ENCODE data around the gene CHN2.

CHN2 gene

DNA sequence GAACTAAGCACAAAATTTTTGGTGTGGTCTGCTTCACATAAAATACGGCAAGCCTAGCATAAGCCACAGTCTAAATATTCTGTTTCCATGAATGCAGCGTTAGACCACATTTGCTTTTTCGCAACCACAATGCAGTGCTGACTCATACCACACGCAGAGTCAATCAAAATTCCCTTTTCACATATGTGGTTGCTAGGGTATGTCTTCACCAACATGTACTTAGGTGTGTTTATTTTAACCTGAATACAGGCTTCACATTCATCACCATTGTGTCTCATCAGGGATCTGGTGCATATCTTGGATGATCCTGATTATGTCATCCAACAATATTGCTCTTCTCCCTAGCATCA, 90.8 kb downstream of the CHN2 start:
- DNase-seq (ENCODE audit: low spot score), result no peak

DNA sequence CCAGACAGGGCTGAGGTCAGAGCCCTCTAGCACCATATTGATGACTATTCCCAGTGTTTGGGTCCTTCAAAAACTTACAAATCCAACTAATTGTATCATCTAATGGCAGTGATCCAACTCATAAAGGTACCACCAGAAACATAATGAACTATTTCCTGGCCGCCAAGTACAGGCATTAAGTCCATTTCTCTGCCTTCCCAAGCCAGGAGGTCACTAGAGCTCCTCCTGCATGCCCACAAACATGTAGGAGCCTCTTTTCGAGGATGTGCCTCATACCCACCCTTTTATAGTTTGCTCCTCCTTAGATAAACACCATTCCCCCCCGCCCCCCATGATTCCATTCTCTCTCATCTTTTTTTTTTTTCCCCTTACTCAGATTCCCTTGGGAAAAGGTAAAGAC, 91.3 kb downstream of the CHN2 start:
- DNase-seq (ENCODE audit: low spot score), result no peak

DNA sequence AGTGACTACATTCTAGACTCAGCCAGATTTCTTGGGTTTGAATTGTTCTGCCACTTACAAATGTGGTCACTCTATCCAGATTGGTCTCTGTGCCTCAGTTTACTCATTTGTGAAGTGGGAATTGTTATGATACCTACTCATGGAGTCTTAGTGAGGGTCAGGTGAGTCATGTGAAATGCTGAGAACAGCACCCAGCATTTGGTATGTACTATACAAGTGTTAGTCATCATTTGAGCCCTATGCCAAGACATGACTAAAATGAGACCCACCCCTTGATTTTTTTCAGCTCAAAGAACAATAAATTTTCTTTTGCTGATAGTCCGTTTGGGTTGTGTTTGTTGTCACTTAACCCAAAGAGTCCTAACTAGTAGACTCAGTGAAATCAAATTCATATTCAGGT, 92.8 kb downstream of the CHN2 start:
- no peak for DNase-seq (ENCODE audit: low spot score)

DNA sequence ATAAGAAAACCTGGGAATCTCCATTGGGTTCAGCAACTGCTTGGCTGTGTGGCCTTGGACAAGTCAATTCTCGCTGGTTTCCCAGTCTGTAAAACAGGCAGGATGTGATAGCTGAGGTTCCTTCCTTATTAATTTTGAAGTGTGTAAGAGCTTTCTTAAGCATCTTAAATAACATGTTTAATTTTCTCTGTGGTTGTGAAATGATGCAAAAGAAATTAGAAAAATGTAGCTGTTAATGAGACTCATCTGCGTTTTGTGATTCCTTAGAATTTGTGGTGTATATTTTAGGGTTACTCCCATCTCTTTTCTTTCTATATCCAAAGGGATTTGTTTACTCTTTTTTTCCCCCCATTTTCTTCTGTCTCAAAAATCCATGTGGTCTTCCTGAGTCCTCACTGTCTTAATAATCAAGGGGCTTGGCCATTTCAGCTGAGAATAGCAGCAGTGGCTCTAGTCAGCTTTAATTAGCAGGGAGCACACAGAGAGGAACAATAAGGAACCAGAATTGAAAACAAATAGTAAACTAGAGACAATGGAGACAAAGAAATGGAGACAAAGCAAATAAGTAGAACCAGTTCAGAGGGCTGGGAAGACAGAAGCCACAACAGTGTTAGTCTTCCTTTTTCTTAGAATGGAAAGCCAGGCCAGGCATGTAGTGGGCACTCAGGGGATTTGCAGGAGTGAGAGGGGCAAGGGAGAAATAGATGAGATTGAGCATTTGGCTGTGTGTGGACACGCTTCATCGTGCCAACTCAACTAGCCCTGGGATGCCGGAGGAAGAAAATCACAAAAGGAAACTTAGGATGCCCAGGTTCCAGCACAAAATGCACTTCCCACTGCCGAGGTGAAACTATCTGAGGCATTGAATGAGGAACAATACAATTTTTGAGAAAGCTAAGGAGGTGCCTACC, 93.9 kb downstream of the CHN2 start:
- no peak for DNase-seq (ENCODE audit: low spot score)

DNA sequence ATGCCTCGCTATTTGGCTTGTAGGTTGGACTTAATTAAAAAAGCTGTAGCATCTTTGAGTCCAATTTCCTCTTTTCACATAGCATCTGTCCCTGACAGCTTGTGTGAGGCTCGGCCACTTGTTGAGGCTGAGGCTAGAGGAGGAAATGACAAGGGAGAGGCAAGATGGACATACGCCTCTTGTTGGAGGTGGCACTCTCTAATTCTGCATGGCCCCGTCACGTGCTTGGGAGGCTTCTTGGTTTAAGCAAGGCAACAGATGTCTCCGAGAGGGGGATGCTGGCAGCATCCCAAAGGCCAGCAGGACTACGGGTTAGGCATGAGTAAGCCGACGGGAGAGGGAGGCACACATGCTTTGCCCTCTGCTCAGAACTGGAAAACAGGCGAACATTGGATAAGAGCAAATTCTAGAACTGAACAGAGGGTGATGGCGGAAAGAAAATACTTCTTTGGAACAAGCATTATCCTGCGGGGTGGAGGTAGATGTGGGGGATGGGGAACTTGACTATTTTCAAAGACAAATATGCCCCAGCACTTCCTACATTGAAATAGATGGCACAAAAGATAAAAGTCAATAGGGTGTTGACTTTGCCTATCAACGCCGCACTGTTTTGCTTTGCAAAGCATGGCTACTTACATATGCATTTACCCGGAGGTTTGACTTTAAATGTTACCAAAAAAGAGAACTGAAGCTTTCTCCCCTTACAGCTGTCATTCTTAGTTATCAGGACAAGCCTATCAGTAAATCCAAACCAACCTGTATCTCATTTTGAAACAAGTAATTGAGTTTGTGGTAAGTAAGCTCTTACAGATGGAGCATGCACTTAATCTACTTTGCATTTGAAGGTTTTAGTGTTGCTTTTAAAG, 94.8 kb downstream of the CHN2 start:
- peak; percentile 75 for DNase-seq (ENCODE audit: low spot score)

DNA sequence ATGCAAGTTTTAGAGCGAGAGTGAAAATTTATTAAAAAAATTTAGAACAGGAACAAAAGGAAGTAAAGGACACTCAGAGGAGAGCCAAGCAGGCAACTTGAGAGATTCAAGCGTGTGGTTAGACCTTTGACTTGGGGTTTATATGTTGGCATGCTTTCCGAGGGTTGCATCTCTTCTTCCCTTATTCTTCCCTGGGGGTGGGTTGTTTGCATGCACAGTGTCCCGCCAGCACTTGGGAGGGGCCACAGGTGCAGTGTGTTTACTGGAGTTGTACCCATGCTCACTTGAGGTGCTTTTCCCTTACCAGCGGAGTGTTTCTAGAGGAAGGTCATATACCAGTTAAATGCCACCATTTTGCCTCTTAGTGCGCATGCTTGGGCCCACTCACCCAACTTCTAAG, 96.3 kb downstream of the CHN2 start:
- DNase-seq (ENCODE audit: low spot score), result no peak

DNA sequence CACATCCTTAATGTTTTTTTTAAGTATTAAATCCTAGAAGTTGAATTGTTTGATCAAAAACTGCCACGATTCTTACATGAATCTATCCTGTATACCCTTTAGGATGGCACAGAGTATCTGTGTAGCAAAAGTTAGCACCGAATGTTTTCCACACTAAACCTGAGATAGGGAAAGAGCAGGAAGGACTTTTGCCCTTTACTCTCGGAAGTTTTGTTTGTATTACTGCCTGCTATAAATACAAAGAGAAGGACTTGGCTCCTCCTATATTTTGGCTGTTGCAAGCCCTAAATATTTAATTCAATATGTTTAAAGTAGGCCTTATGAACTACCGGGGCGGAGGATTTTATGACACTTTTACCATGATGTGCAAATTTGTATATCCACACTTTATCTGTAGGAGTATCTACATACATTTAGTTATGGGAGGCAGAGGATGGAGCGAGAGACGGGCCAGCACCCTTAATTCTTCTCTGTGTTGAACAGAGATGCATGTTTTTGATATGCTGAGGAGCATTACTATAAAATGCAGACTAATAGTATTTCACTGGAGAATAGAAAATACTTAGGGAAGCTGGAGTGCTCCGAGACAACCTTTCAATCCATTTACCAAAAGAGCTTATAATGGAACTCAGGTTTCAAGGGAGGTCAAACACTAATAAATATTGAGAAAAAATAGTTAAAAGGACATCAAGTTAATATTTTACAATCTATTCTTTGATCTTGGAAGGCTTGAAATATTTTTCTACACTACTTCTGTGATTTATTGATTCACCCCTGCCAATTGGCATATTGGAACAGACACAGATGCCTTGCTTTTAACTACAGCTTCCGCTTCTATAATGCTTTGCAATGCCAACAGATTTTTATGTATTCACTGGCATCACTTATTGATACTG, 97.4 kb downstream of the CHN2 start:
- no peak for DNase-seq (ENCODE audit: low spot score)

DNA sequence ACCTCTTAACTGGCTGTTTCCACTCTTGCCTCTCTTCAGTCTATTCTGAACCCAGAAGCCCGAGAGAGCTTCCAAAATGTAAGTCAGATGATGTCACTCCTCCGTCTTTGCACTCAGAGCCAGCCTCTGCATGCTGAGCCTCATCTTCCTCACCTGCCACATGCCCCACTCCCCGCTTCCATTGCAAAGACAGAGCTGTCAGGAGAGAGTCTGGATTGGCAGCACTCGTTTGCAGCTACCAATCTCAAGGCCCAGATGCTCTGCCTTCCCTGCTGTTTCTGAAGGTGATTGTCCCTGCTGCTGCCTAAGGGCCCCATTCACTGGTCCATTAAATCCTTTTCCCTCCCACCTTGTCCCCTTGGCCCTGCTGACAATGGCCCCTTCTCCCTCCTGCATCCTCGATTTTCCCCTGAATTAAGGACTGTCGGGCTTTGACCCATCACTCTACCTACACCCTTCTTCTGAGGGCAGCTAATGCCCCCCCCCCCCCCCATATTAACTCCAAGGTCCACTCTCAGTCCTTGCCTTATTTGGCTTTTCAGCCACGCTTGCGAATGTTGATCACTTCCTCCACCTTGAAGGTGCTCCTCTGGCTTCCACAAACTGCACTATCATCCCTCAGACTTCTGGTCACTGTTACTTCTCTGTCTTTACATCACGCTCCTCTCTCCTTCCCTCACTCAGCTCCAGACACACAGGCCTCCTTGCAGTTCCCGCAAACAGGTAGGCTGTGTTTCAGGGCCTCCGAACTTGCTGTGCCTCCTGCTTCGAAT, 98.5 kb downstream of the CHN2 start:
- no peak for DNase-seq (ENCODE audit: low spot score)

DNA sequence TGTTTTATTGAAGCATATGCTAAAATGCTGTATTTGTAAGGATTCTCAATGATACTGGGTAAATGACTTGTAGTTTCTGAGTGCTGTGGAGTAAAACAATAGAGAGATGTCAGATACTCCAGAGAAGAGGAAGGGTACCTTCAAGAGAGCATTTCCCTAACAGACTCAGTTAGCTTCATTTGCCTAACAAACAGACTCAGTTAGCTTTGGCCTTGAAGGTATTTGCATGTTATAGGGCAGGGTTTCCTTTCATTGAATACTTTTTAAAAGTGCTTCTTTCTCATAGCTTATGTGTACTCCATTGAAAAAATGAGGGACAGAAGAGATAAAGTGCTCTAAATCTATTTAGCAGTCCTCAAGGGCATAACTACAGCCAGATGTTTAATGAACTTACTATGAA, 101.8 kb downstream of the CHN2 start:
- DNase-seq (ENCODE audit: low spot score), result no peak

DNA sequence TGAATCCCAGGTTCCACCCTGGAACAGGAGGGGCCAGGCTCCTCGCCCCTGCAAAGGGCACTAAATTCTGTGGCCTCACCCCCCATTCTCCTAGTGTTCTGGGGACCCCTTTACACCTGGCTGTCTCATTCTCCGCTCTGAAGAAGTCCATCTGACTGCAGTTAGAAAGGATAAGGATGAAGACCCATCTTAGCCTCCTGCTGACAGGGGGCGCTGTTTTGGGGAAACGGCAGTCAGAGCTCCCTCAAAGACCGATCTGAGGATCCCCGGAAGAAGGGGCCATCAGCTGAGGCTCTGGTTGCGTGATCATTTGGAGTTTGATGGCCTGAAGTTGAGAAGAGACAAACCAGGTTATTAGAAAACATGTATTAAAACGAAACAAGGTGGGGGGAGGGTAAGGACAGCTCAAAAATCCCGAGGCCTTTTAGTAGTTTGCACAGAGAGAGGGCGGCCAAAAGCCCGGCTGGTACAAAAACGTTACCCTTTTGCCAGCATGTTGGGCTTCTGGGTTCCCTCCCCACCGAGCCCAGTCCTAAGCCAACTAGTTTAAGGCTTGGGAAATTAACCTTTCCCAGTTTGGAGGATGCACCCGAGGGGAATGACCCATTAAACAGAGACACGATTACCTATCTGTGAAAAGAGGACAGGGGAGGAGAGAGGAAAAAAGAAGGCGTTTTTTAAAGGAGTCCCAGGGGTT, 102.8 kb downstream of the CHN2 start:
- DNase-seq (ENCODE audit: low spot score), result no peak

DNA sequence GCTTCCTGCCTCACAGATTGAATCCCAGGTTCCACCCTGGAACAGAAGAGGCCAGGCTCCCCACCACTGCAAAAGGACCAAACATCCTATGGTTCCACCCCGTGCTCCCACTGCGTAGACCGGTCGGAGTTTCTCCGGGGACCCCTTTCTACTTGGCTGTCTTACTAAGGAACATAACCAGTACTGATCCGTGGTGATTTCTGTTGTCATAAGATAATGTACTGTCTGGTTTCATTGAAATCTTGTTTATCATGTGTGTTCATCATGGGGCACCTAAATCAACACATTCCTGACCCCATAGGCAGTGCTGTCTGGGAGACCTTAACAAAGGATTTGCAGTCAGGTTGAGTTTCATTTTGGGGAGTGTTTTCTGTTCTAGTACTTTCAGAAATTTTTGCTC, 104.5 kb downstream of the CHN2 start:
- no peak for DNase-seq (ENCODE audit: low spot score)

DNA sequence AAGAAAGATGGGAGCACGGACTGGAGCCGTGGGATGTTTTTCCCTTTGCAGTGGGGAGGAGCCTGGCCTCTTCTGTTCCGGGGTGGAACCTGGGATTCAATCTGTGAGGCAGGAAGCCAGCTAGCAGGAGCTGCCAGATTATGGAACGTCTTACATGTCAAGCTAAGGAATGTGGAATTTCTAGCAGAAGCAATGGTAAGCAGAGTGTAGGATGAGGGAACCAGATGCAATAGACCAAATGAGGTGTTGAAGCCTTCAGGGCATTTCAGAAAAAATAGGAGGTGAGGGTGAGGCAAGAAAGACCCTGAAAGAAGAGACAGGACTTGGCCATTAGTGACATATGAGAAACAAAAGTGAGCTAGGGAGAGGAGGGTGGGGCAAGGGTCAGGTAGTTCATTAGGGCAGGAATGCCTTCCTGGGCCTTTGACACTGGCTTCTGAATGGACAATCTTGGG, 105.5 kb downstream of the CHN2 start:
- no peak for DNase-seq (ENCODE audit: low spot score)

DNA sequence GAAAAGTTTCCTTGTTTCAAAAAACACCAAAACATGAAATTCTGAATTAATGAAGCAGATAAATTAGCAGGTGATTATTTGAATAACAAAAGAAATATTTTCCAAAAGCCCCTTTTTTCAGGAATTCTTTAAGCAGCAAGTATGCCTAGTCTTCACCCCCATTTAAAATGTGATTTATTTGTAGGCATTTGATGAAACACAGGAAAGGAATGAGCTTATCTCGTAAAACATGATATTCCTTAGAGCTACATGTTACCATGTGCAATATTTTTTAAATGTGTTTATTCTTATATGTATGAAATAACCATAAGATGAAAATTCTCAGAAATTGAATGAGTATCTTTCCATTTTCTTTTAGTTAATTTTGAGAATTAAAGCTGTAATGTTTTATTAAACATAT, 106.1 kb downstream of the CHN2 start:
- no peak for DNase-seq (ENCODE audit: low spot score)

DNA sequence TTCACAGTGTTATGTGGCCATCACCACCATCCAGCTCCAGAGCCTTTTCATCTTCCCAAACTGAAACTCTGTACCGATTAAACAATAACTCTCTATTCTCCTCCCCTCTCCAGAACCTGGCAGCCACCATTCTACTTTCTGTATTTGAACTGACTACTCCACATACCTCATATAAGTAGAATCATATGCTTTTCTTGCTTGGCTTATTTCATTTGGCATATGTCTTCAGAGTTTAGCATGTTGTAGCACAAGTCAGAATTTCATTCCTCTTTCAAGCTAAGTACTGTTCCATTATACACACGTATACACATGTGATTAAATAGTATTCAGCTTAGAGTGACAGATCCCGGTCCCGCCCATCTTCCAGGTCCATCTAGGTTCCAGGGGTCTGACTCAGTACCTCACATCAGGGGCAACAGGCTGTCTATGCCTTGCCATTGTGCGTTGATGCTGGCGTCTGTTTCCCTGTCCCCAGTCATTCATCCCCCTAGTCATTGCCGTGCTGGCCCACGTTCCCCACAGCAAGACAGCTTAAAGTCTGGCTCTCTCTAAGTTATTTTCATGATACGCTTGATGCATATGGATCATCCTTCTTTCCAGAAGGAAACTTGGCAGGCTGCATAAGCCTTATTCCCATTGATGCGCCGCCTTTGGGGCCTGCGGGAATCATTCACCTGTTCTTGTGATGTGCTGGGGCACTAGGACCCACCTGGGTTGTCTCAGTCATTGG, 108.3 kb downstream of the CHN2 start:
- no peak for DNase-seq (ENCODE audit: low spot score)

DNA sequence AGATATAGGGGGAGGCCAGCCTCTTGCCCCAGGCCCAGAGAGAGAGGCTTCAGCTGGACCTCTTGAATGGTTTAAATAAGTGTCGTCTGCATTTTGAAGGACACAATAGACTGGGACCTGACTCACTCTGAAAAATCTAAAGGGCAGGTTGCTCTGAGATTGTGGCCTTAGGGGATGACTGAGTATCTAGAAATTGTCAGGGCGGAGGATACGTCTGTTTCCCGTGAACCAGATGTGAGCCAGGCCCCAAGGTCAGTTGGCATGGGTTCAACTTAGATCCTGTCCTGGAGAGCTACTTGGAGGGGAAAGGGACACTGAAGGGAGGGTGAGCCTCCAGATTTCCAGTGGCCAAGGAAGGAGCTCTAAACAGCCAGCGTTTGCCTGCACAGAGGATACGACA, 110.2 kb downstream of the CHN2 start:
- no peak for DNase-seq (ENCODE audit: low spot score)

DNA sequence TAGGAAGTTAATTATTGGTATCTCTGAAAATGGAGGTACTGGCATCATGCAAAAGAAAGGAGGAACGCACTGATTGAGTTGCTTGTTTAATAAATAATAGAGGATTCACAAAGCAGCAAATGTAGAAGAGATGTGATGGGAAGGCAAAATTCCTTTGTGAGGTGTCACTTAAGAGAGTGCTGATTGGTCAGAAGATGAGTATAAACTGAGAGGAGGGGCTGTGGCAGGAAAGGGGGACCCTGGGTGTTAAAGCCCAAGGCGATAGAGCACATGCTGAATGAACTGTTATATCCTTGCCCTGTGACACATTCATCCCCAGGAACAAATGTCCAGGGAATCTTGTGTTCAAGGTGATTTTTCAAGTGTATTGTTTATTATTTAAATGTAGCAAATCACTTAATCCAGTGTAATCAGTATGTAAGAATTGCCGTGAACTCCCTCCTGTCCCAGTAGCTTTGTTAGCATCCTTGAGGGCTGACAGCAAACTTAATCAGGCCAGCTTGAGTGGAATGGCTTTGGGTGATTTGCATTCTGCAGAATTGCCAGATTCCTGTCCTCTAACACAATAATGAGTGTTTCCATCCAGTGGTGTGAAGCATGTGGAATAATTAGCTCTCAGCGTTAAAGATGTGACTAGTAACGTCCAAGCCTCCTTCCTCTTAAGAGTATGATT, 111.9 kb downstream of the CHN2 start:
- no peak for DNase-seq (ENCODE audit: low spot score)

DNA sequence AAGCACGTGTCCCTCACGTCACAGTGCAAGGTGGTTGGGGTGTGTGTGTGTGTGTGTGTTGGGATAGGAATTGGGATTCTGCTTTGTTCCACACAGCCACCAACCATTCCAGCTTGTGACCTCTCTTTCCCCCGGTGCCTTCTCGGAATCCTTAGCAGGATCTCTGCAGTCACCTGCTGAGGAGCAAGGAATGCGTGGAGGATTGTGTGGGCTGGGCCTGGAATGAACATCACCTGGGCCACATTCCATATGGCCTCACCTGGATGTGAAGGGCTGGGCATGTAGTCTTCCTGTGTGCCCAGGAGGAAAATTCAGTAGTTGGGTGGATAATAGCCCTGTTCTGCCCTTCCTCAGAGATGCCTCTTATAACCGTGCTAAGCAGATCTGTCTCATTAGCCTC, 113.8 kb downstream of the CHN2 start:
- DNase-seq (ENCODE audit: low spot score), result no peak

DNA sequence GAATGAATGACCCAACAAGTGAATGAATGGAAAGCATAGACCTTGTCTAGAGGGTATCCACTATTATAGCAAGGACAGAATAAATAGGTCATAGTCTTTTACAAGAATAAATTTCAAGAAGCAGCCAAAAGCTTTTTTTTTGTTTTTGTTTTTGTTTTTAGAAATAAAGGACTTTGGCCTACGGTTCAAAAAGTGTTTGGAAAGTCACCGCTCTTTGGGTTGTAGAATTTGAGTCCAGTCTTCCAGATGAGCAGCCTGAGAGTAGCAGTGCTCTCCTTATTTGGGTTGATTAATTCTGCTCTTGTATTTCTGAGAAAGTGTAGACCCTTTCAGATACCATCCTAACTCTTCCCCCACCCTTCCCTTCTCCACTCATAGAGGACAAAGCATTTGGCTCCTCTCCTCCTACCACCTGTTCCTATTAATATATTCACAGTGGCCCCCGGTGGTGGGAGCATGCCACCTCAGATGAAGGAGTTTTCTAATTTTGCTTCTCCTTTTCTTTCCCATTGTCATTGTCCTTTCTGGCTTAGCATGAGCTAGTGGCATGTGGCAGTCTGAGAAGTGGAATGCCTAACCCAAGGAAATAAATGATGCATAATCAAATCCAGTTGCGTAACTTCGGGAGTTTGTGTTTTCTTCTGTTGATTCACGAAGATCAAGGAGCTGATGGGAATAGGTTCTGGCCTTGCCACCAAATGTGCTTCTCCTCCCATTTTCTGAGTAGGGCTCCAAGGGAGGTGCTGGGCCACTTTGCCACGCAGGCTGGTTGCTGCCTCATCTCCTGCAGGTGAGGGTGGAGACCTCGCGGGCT, 114.7 kb downstream of the CHN2 start:
- DNase-seq (ENCODE audit: low spot score), result no peak

DNA sequence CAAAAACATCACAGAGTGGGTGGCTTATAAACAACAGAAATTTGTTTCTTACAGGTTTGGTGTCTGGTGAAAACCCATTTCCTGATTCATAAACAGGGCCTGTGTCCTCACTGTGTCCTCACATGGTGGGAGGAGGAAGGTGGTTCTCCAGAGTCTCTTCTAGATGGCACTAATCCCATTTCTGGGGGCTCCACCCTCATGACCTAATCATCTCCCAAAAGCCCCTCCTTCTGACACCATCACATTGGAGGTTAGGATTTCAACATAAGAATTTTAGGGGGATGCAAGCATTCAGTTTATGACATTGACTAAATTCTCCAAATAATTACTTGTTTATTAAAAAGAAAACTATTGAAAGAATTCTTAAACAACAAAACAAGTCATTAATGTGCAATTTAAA, 116.0 kb downstream of the CHN2 start:
- DNase-seq (ENCODE audit: low spot score), result no peak

All from D341Med (cell line).